Erythroblast (primary cell): ENCODE measurements around the gene BLACAT1.

Experiments used
- GATA1 ChIP-seq: IDR thresholded peaks from 2 replicates; pipeline ENCODE4 v1.6.1; 2011; ENCODE audit warnings: low read depth, mild to moderate bottlenecking, control low read depth, low read length, moderate library complexity
- POLR2A ChIP-seq: IDR thresholded peaks from 2 replicates; pipeline ENCODE4 v1.6.1; 2011; ENCODE audit warnings: mild to moderate bottlenecking, low read length

DNA sequence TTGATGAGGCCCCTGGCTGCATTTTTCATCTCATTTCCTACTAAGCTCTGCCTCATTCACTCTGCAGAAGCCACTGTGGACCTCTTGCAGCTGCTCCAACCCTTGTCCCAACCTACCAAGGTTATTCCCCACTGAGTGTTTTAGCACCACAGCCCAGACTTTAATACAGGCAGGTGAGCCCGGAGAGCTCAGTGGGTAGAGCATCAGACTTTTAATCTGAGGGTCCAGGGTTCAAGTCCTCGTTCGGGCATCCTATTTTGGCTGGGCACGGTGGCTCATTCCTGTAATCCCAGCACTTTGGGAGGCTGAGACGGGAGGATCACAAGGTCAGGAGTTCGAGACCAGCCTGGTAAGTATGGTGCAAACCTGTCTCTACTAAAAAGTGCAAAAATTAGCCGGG is 18.1 kb upstream of the BLACAT1 start:
- TF ChIP-seq POLR2A: no peak
- no peak for TF ChIP-seq GATA1
